ENCODE data around the gene FRMPD4.

Gene FRMPD4

DNA sequence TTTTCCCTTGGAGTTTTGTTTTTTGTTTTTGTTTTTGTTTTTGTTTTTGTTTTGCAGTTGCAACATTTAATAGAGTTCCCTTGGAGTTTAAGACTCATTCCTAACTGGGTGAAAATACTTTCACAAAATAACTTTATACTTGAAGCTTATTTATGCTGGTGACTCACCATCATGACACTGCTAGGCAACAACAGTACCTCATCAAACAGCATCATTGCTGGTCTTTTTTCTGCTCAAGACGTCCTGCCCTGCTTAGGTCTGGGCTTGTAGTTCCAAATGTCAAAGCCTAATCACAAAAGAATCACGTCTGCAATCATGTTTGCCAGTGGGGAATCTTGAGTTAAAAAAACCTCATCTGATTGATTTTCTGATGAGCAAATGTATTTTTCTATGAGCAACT, 547.3 kb downstream of the FRMPD4 start:
- DNase-seq, result no peak

- DNase-seq, result no peak
These were observed 548.1 kb downstream of the FRMPD4 start for GRCh38 chrX:12686331-12686730.

DNA sequence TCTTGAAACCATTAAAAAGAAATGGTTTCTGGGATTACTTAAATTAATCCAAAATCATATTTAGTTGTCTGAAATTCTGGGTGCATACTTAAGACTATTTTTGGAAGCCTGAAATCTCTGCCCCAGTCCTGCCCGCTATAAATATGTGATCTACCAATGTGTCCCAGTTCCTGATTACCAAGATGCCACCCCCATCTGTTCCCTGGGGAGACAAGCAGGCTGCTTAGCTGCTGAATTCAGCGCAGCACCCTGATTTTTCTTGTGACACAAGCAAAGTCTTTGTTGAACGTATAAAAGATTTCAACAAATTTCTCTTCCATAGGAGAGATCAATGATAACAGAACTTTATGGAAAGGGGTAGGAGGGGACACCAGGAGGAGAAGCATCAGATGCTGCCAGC, 552.4 kb downstream of the FRMPD4 start:
- no peak for DNase-seq

DNA sequence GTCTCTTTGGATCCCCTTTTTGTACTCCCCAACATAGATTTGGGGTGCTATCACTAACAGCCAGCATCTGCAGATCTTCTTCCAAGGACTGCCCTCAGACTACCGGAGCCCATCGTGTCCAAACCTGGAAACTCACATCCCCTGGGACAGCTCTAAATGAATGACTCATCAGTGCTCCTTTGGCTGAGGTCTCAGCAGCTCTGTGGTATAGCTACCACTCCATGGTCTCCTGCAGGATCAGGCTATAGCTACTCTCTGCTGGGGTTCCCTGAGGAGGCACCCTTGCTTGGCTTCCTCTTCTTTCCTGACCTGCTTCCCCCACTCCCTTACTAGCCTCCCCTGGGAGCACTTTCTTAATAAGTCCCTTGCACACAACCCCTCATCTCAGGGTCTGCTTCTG, 555.5 kb downstream of the FRMPD4 start:
- DNase-seq, result no peak

GRCh38 chrX:12700745-12701144, 562.5 kb downstream of the FRMPD4 start:
- no peak for DNase-seq

- DNase-seq, result peak; percentile 55
These were observed 563.4 kb downstream of the FRMPD4 start for GRCh38 chrX:12701628-12702027.

- DNase-seq, result no peak
These were observed 564.3 kb downstream of the FRMPD4 start for GRCh38 chrX:12702509-12703091.

GRCh38 chrX:12704706-12705105, 566.4 kb downstream of the FRMPD4 start:
- DNase-seq, result no peak

DNA sequence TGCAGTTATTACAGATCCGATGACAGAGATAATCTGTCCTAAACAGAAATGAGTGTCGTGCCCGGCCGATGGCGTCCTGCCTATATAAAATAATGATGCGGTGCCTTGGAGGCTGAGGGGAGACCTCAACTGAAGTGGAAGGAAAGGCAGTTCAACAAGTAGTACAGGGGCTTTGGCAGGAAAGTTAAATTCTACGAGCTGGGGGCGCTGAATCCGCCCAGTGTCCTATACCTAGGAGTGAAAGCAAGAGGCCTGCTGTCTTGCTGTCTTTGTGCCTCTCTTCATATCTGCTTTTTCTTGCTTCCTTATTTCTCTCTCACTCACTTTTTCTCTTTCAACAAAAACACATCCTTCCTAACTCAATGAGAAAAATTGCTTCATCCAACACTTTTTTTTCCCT, 570.8 kb downstream of the FRMPD4 start:
- no peak for DNase-seq

GRCh38 chrX:12711435-12712040, 573.3 kb downstream of the FRMPD4 start:
- no peak for DNase-seq

- no peak for DNase-seq
These were observed 578.3 kb downstream of the FRMPD4 start for GRCh38 chrX:12716574-12716973.

GRCh38 chrX:12719837-12720236, 581.6 kb downstream of the FRMPD4 start:
- no peak for DNase-seq

DNA sequence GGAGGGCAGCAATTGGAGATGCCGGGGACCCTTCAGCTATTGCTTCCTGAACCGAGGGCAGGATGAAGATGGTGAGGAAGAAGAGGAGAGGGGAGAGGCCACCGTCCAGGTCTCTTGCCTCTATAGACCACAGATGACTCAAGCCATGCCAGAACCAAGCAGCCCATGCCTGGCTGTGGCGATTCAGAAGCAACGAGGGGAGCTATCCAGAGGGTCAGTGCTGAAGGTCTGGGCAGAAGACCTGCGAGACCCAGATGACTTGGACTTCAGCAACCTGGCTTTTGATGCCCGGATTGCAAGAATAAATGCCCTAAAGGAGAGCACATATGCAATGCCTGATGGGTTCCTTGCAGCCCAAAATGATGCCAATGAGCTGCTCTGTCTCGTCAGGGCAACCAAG, 582.8 kb downstream of the FRMPD4 start:
- no peak for DNase-seq

- no peak for DNase-seq
These were observed 584.0 kb downstream of the FRMPD4 start for GRCh38 chrX:12722314-12722713.

- no peak for DNase-seq
These were observed 603.1 kb downstream of the FRMPD4 start for GRCh38 chrX:12741416-12741815.

- DNase-seq, result no peak
These were observed 609.2 kb downstream of the FRMPD4 start for GRCh38 chrX:12747433-12747832.

DNA sequence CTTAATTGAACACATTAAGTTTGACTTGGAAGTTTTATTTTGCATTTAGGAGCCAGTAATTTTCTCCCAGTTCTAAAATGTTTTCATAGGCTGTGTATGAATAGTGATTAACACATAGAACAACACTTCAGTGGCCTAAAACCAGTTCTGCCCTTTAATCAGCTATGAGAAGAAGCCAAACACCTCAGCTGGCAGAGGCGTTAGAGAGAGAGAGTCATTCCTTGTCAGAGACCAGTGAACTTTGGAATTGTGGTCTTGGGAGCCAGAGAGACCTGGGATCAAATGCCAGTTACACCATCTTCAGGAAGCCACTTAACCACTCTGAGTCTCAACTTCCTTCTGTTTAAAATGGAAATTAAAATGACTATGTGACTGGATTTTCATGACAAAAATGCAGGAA, 613.6 kb downstream of the FRMPD4 start:
- no peak for DNase-seq

DNA sequence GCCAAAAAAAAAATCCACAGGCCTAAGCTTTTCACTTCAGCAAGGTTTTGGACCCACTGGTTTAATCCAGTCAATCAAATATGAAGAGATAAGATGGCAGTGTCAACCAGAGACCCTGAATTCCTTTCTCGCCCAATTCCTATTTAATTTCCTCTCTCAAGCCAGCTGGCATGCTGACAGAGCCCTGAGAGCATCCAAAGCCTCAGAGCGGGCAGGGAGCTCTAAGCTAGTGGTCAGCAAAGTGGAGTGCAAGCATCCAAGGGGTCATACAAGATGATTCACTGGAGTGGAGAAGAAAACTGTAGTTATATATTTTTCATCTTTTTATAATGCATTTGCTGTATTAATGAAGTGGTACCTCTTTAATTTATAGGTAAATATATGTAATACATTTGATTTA, 615.1 kb downstream of the FRMPD4 start:
- DNase-seq, result no peak

- no peak for DNase-seq
These were observed 620.0 kb downstream of the FRMPD4 start for GRCh38 chrX:12758291-12758690.

DNA sequence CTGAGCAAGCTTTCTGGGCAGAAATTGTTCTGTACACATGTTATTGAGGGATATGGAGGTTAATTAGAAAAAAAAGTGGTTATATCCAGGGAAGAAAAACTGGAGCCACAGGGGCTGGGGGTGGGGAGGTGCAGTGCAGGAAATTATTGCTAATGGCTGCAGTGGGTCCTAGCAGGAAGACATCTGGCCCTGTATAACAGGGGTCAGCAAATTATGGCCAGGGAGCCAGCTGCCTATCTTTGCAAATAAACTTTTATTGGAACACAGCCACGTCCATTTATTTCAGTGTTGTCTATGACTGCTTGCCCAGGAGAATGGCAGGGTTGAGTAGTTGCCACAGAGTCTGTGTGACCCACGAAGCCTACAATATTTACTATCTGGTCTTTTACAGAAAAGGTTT, 629.6 kb downstream of the FRMPD4 start:
- DNase-seq, result no peak

GRCh38 chrX:12768491-12768890, 630.2 kb downstream of the FRMPD4 start:
- no peak for DNase-seq

- peak; percentile 14 for DNase-seq
These were observed 632.2 kb downstream of the FRMPD4 start for GRCh38 chrX:12770440-12770839.

DNA sequence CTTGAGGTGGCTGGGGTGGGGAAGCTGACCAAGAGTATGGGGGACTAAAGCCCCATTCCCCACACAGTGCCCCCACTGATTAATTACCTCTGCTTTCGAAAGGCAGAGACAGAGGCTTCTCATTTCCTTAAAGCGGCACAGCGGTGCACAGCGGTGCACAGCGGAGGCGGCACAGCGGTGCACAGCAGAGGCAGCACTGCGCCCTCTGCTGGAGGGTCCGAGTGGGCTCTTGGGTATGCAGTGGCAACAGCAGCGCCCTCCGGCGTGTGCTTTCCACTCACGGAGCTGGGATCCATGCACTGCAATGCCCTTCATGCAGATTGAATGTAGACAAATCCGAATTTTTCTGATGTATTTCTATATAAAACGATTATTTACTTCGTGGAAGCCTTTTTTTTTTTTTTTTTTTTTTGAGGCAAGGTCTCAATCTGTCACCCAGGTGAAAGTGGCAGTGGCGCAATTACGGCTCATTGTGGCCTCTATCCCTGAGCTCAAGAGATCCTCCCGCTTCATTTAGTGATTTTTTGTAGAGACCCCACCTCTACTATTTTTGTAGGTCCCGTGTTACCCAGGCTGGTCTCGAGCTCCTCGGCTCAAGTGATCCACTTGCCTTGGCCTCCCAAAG, 633.3 kb downstream of the FRMPD4 start:
- peak; percentile 23 for DNase-seq
